ENCODE data around the gene MDN1. TPM values are rescaled to one million over a fixed set of nuclear protein-coding genes. Genes with fewer than 3 reads are reported as not detected.

The MDN1 gene
- total RNA-seq, 1 donor from 2014 or later: 61.7 TPM

DNA sequence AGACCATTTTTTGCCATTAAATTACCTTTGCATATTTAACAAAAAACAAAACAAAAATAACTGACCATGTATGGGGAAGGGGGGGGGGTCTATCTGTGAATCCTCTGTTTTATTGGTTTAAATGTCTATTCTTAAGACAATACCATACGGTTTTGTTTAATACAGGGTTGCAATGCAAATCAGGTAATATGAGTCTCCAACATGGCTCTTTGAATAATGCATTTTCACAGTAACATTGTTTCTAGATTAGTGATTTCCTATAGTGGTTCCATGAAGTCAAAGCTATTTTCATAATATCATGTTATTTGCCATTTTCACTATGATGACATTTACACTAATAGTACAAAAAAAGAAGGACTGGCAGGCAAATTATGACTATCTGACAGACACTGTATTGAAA lies 116.3 kb downstream of the MDN1 start:
- Mint-ChIP-seq H3K4me3 (ENCODE audit: low read depth) (no peak overlapping the region), H3K27me3 (ENCODE audit: low read depth) (no peaks in the 10 kb centered on the region), H3K4me1 (ENCODE audit: low read depth) (peaks cover 4% of the 10 kb centered on the region), H3K9me3 (no peaks in the 10 kb centered on the region), H3K27ac (no peak overlapping the region), H3K36me3 (ENCODE audit: low read depth) (peaks cover 68% of the 10 kb centered on the region)
- intact Hi-C loops (cut with micrococcal nuclease): no loop called here
- DNase-seq (ENCODE audit: low spot score): no peak

GRCh38 chr6:89702349-89702748 lies 117.2 kb downstream of the MDN1 start:
- H3K36me3 Mint-ChIP-seq (ENCODE audit: low read depth): peaks cover 68% of the 10 kb centered on the region
- no peaks in the 10 kb centered on the region for H3K9me3 Mint-ChIP-seq
- no peaks in the 10 kb centered on the region for H3K27me3 Mint-ChIP-seq (ENCODE audit: low read depth)
- H3K4me1 Mint-ChIP-seq (ENCODE audit: low read depth): peaks cover 3% of the 10 kb centered on the region
- no peak for DNase-seq (ENCODE audit: low spot score)
- no peak overlapping the region for H3K27ac Mint-ChIP-seq
- intact Hi-C loops (cut with micrococcal nuclease): no loop called here
- no peak overlapping the region for H3K4me3 Mint-ChIP-seq (ENCODE audit: low read depth)

DNA sequence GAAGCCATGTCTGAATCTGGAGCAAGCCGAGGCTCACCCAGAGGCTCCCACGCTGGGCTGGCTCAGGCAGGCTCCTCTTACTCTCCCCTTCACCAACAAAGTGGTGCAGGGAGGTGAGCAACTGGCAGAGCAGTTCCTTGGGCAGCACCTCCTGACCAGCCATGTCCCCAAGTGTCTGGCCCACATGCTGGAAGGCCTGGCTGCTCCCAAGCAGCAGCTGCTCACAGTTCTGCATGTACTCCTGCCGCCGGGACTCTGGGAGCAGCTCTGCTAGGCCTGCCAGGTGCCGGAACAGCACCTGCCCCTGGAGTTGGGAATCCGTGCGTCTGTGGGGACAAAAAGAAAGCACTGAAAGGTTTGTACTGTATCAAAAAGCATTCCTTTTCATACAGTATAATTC lies 123.9 kb downstream of the MDN1 start:
- H3K36me3 Mint-ChIP-seq (ENCODE audit: low read depth): peaks cover 79% of the 10 kb centered on the region
- no peak for DNase-seq (ENCODE audit: low spot score)

DNA sequence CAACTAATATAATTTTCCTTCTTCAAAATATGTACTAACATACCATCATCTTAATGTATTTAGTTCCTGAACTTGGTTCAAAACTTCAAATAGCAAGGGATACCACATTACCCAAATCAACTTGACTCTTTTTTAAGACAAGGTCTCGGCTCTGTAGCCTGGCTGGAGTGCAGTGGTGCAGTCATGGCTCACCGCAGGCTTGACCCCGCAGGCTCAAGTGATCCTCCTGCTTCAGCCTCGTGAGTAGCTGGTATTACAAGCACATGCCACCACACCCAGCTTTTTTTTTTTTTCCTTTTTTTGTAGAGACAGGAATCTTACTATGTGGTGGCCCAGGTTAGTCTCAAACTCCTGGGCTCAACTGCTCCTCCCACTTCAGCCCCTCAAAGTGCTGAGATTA lies 125.2 kb downstream of the MDN1 start:
- no peak overlapping the region for H3K4me3 Mint-ChIP-seq (ENCODE audit: low read depth)
- peaks cover 7% of the 10 kb centered on the region for H3K4me1 Mint-ChIP-seq (ENCODE audit: low read depth)
- intact Hi-C loops (cut with micrococcal nuclease): no loop called here
- no peaks in the 10 kb centered on the region for H3K9me3 Mint-ChIP-seq
- H3K27ac Mint-ChIP-seq: no peak overlapping the region
- DNase-seq (ENCODE audit: low spot score): no peak
- H3K27me3 Mint-ChIP-seq (ENCODE audit: low read depth): no peaks in the 10 kb centered on the region
- H3K36me3 Mint-ChIP-seq (ENCODE audit: low read depth): peaks cover 81% of the 10 kb centered on the region

More for the DNA sequence above, 123.9 kb downstream of the MDN1 start:
- no peaks in the 10 kb centered on the region for H3K27me3 Mint-ChIP-seq (ENCODE audit: low read depth)
- peaks cover 7% of the 10 kb centered on the region for H3K4me1 Mint-ChIP-seq (ENCODE audit: low read depth)
- no peak overlapping the region for H3K4me3 Mint-ChIP-seq (ENCODE audit: low read depth)
- intact Hi-C loops (cut with micrococcal nuclease): no loop called here
- no peaks in the 10 kb centered on the region for H3K9me3 Mint-ChIP-seq
- H3K27ac Mint-ChIP-seq: no peak overlapping the region

- Mint-ChIP-seq H3K4me3 (ENCODE audit: low read depth) (no peak overlapping the region), H3K9me3 (no peaks in the 10 kb centered on the region), H3K27me3 (ENCODE audit: low read depth) (no peaks in the 10 kb centered on the region), H3K4me1 (ENCODE audit: low read depth) (peaks cover 7% of the 10 kb centered on the region), H3K27ac (no peak overlapping the region), H3K36me3 (ENCODE audit: low read depth) (peaks cover 86% of the 10 kb centered on the region)
- intact Hi-C loops (cut with micrococcal nuclease): no loop called here
- no peak for DNase-seq (ENCODE audit: low spot score)
These were observed 126.4 kb downstream of the MDN1 start for GRCh38 chr6:89693207-89693606.

DNA sequence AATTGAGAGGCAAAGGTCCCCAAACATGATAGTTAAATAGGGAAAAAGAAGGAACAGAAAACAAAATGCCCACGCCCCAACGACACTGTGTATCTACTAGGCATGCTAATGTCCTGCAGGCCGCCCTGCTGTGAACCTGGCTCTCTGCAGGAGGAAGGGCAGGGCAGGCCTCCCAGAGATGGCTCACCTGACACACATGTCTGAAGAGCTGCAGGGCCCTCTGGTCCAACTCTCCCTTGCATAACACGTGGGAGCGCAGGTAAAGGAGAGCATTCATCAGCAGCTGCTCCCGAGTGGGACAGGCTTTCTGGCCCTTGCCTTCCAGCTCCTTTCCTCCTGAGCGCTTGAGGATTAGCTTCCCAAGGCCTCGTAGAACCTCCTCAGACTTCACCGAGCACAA lies 127.3 kb downstream of the MDN1 start:
- Mint-ChIP-seq H3K27ac (no peak overlapping the region), H3K9me3 (no peaks in the 10 kb centered on the region), H3K36me3 (ENCODE audit: low read depth) (peaks cover 85% of the 10 kb centered on the region), H3K4me3 (ENCODE audit: low read depth) (no peak overlapping the region), H3K27me3 (ENCODE audit: low read depth) (no peaks in the 10 kb centered on the region), H3K4me1 (ENCODE audit: low read depth) (peaks cover 5% of the 10 kb centered on the region)
- intact Hi-C loops (cut with micrococcal nuclease): no loop called here
- DNase-seq (ENCODE audit: low spot score): no peak

GRCh38 chr6:89690944-89691324 lies 128.7 kb downstream of the MDN1 start:
- peaks cover 84% of the 10 kb centered on the region for H3K36me3 Mint-ChIP-seq (ENCODE audit: low read depth)
- intact Hi-C loops (cut with micrococcal nuclease): no loop called here
- peaks cover 5% of the 10 kb centered on the region for H3K4me1 Mint-ChIP-seq (ENCODE audit: low read depth)
- peak overlapping the region; percentile 28 for H3K27ac Mint-ChIP-seq
- DNase-seq (ENCODE audit: low spot score): no peak
- no peaks in the 10 kb centered on the region for H3K27me3 Mint-ChIP-seq (ENCODE audit: low read depth)
- H3K9me3 Mint-ChIP-seq: no peaks in the 10 kb centered on the region
- no peak overlapping the region for H3K4me3 Mint-ChIP-seq (ENCODE audit: low read depth)

- H3K4me3 Mint-ChIP-seq (ENCODE audit: low read depth): no peak overlapping the region
- peaks cover 86% of the 10 kb centered on the region for H3K36me3 Mint-ChIP-seq (ENCODE audit: low read depth)
- no peaks in the 10 kb centered on the region for H3K9me3 Mint-ChIP-seq
- H3K27ac Mint-ChIP-seq: peak overlapping the region; percentile 8
- DNase-seq (ENCODE audit: low spot score): no peak
- intact Hi-C loops (cut with micrococcal nuclease): no loop called here
- peaks cover 5% of the 10 kb centered on the region for H3K4me1 Mint-ChIP-seq (ENCODE audit: low read depth)
- H3K27me3 Mint-ChIP-seq (ENCODE audit: low read depth): no peaks in the 10 kb centered on the region
These were observed 129.9 kb downstream of the MDN1 start for GRCh38 chr6:89689732-89690131.

DNA sequence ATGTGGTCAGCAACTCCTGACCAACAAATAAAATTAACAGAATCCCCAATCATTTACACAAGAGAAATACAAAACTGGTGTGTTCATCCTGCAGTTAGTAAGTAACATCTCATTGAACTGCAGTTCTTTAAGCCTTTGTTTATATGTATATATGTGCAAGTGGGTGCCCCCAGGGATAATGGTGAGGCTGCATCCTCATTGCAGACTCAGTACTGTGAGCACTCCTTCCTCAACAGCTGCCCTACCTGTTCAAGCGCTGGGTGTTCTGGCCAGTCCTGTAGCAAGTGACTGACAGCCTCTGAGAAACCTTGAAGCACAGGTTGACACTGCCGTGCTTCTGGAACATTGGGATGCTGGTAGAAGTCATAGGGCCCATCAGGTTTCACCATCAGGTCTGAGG lies 131.3 kb downstream of the MDN1 start:
- no peak overlapping the region for H3K27ac Mint-ChIP-seq

DNA sequence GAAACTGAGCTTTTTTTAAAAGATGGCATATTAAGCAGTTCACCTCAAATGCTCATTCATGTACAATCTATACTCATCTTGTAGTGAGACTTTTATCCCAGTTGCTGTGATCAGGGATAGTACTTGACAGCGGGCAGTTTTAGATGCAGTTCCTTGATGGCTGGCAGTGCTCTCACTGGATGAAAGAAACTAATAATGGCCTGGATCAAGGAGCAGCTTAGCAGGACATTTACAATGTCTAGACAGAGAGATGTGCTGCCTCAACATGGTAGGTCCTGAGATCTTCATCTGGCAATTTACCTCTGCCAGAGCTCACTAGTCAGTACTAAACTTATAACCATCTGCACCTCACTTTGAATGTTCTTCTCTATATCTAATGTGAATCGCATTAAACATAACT lies 134.3 kb downstream of the MDN1 start:
- no peak overlapping the region for H3K27ac Mint-ChIP-seq
- DNase-seq (ENCODE audit: low spot score): no peak
- no peaks in the 10 kb centered on the region for H3K27me3 Mint-ChIP-seq (ENCODE audit: low read depth)
- H3K36me3 Mint-ChIP-seq (ENCODE audit: low read depth): peaks cover 78% of the 10 kb centered on the region
- H3K9me3 Mint-ChIP-seq: no peaks in the 10 kb centered on the region
- no peaks in the 10 kb centered on the region for H3K4me1 Mint-ChIP-seq (ENCODE audit: low read depth)
- intact Hi-C loops (cut with micrococcal nuclease): no loop called here
- no peak overlapping the region for H3K4me3 Mint-ChIP-seq (ENCODE audit: low read depth)

More for the DNA sequence above, 131.3 kb downstream of the MDN1 start:
- H3K27me3 Mint-ChIP-seq (ENCODE audit: low read depth): no peaks in the 10 kb centered on the region
- peaks cover 80% of the 10 kb centered on the region for H3K36me3 Mint-ChIP-seq (ENCODE audit: low read depth)
- no peak for DNase-seq (ENCODE audit: low spot score)
- intact Hi-C loops (cut with micrococcal nuclease): no loop called here
- H3K4me3 Mint-ChIP-seq (ENCODE audit: low read depth): no peak overlapping the region
- H3K4me1 Mint-ChIP-seq (ENCODE audit: low read depth): peaks cover 5% of the 10 kb centered on the region
- H3K9me3 Mint-ChIP-seq: no peaks in the 10 kb centered on the region

DNA sequence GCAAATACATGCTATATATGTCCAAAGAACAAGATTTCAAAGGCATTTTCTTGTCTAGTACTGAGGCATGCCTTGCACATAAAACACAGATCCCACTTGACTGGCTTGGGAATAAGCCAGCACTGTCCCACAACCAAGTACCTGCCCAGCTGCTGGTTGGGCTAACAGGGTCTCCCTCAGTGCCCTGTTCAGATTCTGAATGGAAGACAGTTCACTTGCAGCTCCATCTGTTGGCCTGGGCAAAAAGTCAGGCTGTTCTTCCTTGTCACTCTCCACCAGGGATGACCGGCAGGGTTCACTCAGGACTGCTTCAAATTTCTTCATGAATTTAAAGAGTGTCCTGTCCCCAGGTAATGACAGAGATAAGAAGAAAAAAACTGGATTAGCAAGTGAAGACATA lies 136.6 kb downstream of the MDN1 start:
- Mint-ChIP-seq H3K36me3 (ENCODE audit: low read depth) (peaks cover 77% of the 10 kb centered on the region), H3K4me3 (ENCODE audit: low read depth) (no peak overlapping the region), H3K4me1 (ENCODE audit: low read depth) (no peaks in the 10 kb centered on the region), H3K27ac (peak overlapping the region; percentile 28), H3K27me3 (ENCODE audit: low read depth) (no peaks in the 10 kb centered on the region), H3K9me3 (no peaks in the 10 kb centered on the region)
- intact Hi-C loops (cut with micrococcal nuclease): no loop called here
- no peak for DNase-seq (ENCODE audit: low spot score)

DNA sequence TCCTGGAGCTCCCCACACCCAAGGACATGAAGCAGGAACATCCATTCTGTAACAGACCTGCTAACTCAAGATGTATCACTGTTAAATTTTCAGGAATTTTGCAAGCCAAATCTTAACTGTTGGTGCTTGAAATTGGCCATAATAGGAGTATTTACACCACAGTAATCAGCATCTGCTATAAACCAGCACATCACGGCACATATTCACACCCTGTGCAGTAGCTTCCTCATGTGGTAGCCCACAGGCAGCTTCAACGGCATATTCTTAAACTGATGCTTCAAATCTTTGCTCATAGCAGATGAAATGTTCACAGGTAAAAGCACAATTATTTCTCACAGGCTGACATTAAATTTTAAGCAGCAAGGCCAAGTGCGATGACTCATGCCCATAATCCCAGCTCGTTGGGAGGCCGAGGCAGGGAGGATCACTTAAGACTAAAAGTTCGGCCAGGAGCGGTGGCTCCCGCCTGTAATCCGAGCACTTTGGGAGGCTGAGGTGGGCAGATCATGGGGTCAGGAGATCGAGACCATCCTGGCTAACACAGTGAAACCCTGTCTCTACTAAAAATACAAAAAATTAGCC lies 137.5 kb downstream of the MDN1 start:
- intact Hi-C loops (cut with micrococcal nuclease): no loop called here
- no peak for DNase-seq (ENCODE audit: low spot score)
- peaks cover 74% of the 10 kb centered on the region for H3K36me3 Mint-ChIP-seq (ENCODE audit: low read depth)
- no peak overlapping the region for H3K4me3 Mint-ChIP-seq (ENCODE audit: low read depth)
- no peaks in the 10 kb centered on the region for H3K9me3 Mint-ChIP-seq
- H3K4me1 Mint-ChIP-seq (ENCODE audit: low read depth): no peaks in the 10 kb centered on the region
- no peak overlapping the region for H3K27ac Mint-ChIP-seq
- no peaks in the 10 kb centered on the region for H3K27me3 Mint-ChIP-seq (ENCODE audit: low read depth)

- Mint-ChIP-seq H3K4me1 (ENCODE audit: low read depth) (no peaks in the 10 kb centered on the region), H3K9me3 (no peaks in the 10 kb centered on the region), H3K27me3 (ENCODE audit: low read depth) (no peaks in the 10 kb centered on the region), H3K4me3 (ENCODE audit: low read depth) (no peak overlapping the region), H3K27ac (no peak overlapping the region), H3K36me3 (ENCODE audit: low read depth) (peaks cover 73% of the 10 kb centered on the region)
- no peak for DNase-seq (ENCODE audit: low spot score)
- intact Hi-C loops (cut with micrococcal nuclease): no loop called here
These were observed 139.0 kb downstream of the MDN1 start for GRCh38 chr6:89680551-89680950.

- DNase-seq (ENCODE audit: low spot score): no peak
- Mint-ChIP-seq H3K27ac (no peak overlapping the region), H3K4me1 (ENCODE audit: low read depth) (no peaks in the 10 kb centered on the region), H3K27me3 (ENCODE audit: low read depth) (no peaks in the 10 kb centered on the region), H3K9me3 (no peaks in the 10 kb centered on the region), H3K4me3 (ENCODE audit: low read depth) (no peak overlapping the region), H3K36me3 (ENCODE audit: low read depth) (peaks cover 73% of the 10 kb centered on the region)
- intact Hi-C loops (cut with micrococcal nuclease): no loop called here
These were observed 139.4 kb downstream of the MDN1 start for GRCh38 chr6:89680150-89680549.

All from activated T-helper 2 cell treated with anti-CD3 and anti-CD28 coated beads, Interferon-gamma antibody, Interleukin-2, Interleukin-4, amounts not matched to agents 10 μg/mL and 5 μg/mL and 100 μg/mL, durations not matched to agents 14 hours and 24 hours and 36 hours (primary cell).